ENCODE data around the gene MPZL2. TPM values are rescaled to one million over a fixed set of nuclear protein-coding genes. Genes with fewer than 3 reads are reported as not detected.

The MPZL2 gene
- polyA plus RNA-seq, 1 of the 3 experiments (the other 2 are of a cell fraction) = 6.2 TPM

DNA sequence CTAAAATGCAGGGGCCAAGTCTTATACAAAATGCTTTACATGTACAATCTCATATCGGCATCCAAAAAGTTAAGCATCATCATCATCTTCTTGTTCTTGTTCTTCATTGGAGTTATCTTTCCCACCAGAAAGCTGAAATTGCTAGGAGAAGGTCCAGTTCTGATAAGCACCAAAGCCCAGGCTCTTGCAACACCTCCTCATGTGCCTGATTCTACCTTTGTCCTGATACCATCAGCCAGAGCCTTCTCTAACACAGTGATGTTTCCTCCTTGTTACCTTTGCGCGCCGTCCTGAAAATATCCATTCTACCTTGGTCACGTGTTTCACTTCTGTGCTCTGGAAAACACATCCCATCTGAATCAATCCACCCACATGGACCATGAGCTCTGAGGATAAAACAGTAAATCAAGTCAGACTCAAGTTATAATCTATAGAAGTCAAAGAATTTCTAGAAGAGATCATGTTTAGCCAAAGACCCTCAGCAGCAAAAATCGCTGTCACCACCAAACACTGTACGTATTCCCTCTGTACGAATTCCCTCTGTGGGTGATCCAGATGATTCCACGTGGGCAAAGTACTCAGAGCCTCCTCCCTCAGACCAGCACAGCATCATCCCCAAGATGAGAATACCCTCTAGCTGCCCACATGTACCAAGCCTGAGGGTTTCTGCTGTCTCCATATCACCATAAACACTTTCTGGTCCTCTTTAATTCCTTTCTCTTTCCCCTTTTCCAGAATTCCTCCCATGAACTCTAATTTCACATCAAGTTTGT is 58.3 kb downstream of the MPZL2 start:
- Histone ChIP-seq H2AFZ (ENCODE audit: low read depth) (no peak overlapping the region), H3K9me2 (no peaks in the 10 kb centered on the region), H3K9me3 (no peaks in the 10 kb centered on the region), H3K9ac (no peak overlapping the region), H3K4me1 (ENCODE audit: control insufficient read depth in 1 of 2, insufficient read depth in 2 of 2, low read depth in 1 of 2, low read length in 1 of 2) (no peaks in the 10 kb centered on the region), H3K4me2 (no peak overlapping the region), H3K27ac (ENCODE audit: low read depth in 2 of 2, low read length in 1 of 2) (no peak overlapping the region), H4K20me1 (ENCODE audit: insufficient read depth) (no peaks in the 10 kb centered on the region), H3K36me3 (replicated peaks in 1 of 2; ENCODE audit: control insufficient read depth in 1 of 2, insufficient read depth in 2 of 2, low read length in 1 of 2) (no peaks in the 10 kb centered on the region), H3K79me2 (ENCODE audit: insufficient read depth) (no peaks in the 10 kb centered on the region), H3K27me3 (ENCODE audit: insufficient read depth) (peaks cover 31% of the 10 kb centered on the region; the same call in 1 of the 2 replicates), H3F3A (replicated peaks; ENCODE audit: insufficient read depth) (no peaks in the 10 kb centered on the region), H3K4me3 (ENCODE audit: low read depth in 2 of 2, low read length in 1 of 2) (no peak overlapping the region)
- ChIA-PET CTCF (no interaction called here), POLR2A (no interaction called here)
- no peak for DNase-seq
- 38% methylated on average over 9 of the region's 9 CpGs for WGBS (ENCODE audit: low lambda C conversion rate)
- no peak for TF ChIP-seq MEF2A (IDR thresholded peaks at IDR 0.05; ENCODE audit: borderline replicate concordance, low read depth)
- TF ChIP-seq, protein P1, sequence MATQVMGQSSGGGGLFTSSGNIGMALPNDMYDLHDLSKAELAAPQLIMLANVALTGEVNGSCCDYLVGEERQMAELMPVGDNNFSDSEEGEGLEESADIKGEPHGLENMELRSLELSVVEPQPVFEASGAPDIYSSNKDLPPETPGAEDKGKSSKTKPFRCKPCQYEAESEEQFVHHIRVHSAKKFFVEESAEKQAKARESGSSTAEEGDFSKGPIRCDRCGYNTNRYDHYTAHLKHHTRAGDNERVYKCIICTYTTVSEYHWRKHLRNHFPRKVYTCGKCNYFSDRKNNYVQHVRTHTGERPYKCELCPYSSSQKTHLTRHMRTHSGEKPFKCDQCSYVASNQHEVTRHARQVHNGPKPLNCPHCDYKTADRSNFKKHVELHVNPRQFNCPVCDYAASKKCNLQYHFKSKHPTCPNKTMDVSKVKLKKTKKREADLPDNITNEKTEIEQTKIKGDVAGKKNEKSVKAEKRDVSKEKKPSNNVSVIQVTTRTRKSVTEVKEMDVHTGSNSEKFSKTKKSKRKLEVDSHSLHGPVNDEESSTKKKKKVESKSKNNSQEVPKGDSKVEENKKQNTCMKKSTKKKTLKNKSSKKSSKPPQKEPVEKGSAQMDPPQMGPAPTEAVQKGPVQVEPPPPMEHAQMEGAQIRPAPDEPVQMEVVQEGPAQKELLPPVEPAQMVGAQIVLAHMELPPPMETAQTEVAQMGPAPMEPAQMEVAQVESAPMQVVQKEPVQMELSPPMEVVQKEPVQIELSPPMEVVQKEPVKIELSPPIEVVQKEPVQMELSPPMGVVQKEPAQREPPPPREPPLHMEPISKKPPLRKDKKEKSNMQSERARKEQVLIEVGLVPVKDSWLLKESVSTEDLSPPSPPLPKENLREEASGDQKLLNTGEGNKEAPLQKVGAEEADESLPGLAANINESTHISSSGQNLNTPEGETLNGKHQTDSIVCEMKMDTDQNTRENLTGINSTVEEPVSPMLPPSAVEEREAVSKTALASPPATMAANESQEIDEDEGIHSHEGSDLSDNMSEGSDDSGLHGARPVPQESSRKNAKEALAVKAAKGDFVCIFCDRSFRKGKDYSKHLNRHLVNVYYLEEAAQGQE (IDR thresholded peaks at IDR 0.05; ENCODE audit: low read depth, low read length) = no peak
- no peak for TF ChIP-seq NFIC (IDR thresholded peaks at IDR 0.05; ENCODE audit: borderline replicate concordance)
- TF ChIP-seq, protein P2, sequence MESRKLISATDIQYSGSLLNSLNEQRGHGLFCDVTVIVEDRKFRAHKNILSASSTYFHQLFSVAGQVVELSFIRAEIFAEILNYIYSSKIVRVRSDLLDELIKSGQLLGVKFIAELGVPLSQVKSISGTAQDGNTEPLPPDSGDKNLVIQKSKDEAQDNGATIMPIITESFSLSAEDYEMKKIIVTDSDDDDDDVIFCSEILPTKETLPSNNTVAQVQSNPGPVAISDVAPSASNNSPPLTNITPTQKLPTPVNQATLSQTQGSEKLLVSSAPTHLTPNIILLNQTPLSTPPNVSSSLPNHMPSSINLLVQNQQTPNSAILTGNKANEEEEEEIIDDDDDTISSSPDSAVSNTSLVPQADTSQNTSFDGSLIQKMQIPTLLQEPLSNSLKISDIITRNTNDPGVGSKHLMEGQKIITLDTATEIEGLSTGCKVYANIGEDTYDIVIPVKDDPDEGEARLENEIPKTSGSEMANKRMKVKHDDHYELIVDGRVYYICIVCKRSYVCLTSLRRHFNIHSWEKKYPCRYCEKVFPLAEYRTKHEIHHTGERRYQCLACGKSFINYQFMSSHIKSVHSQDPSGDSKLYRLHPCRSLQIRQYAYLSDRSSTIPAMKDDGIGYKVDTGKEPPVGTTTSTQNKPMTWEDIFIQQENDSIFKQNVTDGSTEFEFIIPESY (IDR thresholded peaks at IDR 0.05; ENCODE audit: borderline replicate concordance, low read depth) = no peak
- TF ChIP-seq NRF1 (IDR thresholded peaks at IDR 0.05; ENCODE audit: low read depth, low read length) = no peak

Small RNA genes within 50 kb of the gene (small RNA-seq; reads per million reads assigned to genes)
- 0 reads per million in 7 experiments for gene HSPE1P18

Other genes starting within 250 kb of the MPZL2 start
- gene TMPRSS4, start 187.2 kb downstream of the MPZL2 start, polyA plus RNA-seq (2012; rRNA removed) = not detected in 2 replicates
- gene SMIM35, start 177.3 kb downstream of the MPZL2 start, polyA plus RNA-seq (2012; rRNA removed) = not detected in 2 replicates
- 1.2 and 2.0 TPM in 2 replicates for gene SCN4B, start 111.5 kb downstream of the MPZL2 start, polyA plus RNA-seq (2012; rRNA removed)
- 0.03 and 0.05 TPM in 2 replicates for gene SCN2B, start 87.7 kb downstream of the MPZL2 start, polyA plus RNA-seq (2012; rRNA removed)
- gene JAML, start 39.3 kb downstream of the MPZL2 start, polyA plus RNA-seq (2012; rRNA removed) = not detected in 2 replicates
- 0.38 and 0.70 TPM in 2 replicates for gene MPZL3, start 11.9 kb downstream of the MPZL2 start, polyA plus RNA-seq (2012; rRNA removed)
- gene CD3E, start 40.4 kb upstream of the MPZL2 start, polyA plus RNA-seq (2012; rRNA removed) = not detected in 2 replicates
- 0.44 TPM in 1 of 2 replicates, not detected in the other for gene CD3D, start 78.4 kb upstream of the MPZL2 start, polyA plus RNA-seq (2012; rRNA removed)
- gene CD3G, start 80.0 kb upstream of the MPZL2 start, polyA plus RNA-seq (2012; rRNA removed) = not detected in 2 replicates
- 7.7 and 9.3 TPM in 2 replicates for gene UBE4A, start 95.3 kb upstream of the MPZL2 start, polyA plus RNA-seq (2012; rRNA removed)
- gene ATP5MG, start 137.3 kb upstream of the MPZL2 start, polyA plus RNA-seq (2012; rRNA removed) = 140 and 152 TPM in 2 replicates
- gene KMT2A, start 172.2 kb upstream of the MPZL2 start, polyA plus RNA-seq (2012; rRNA removed) = 15.7 and 16.6 TPM in 2 replicates

Measured in SK-N-SH (cell line).